Suprapubic skin (tissue), 4 donors: Measurements from ENCODE around the gene RAF1. TPM values are rescaled to one million over a fixed set of nuclear protein-coding genes. Genes with fewer than 3 reads are reported as not detected.
"Not testable (repeated sequence)": the region's sequence is repeated elsewhere in the genome, so short reads cannot be mapped to it uniquely, and the experiment has no call there.

Experiments used
- DNase-seq, 2 donors: peaks; one replicate each; pipeline ENCODE4 v3.0.0-alpha.2; 2019; ENCODE audit warnings: low spot score in 2 of 2
- H3K27ac ChIP-seq: fragments of 200-600 bp; sonication (generic); one replicate; pipeline ENCODE4 v1.5.1; 2019
- H3K27me3 ChIP-seq: fragments of 200-600 bp; sonication (generic); one replicate; pipeline ENCODE4 v1.5.1; 2019
- H3K36me3 ChIP-seq: fragments of 200-600 bp; sonication (generic); one replicate; pipeline ENCODE4 v1.5.1; 2019
- H3K4me1 ChIP-seq: fragments of 200-600 bp; sonication (generic); one replicate; pipeline ENCODE4 v1.5.1; 2019
- H3K4me3 ChIP-seq: fragments of 200-600 bp; sonication (generic); one replicate; pipeline ENCODE4 v1.5.1; 2019; ENCODE audit warnings: mild to moderate bottlenecking
- H3K9me3 ChIP-seq: fragments of 200-600 bp; sonication (generic); one replicate; pipeline ENCODE4 v1.5.1; 2019
- CTCF ChIP-seq, 2 donors: fragments of 200-600 bp in 1 of 2; fragments of 450-650 bp in 1 of 2; sonication (generic) in 1 of 2; IDR thresholded peaks; one replicate each; pipeline ENCODE4 v1.5.1; 2016 to 2019; ENCODE audit warnings: antibody characterized with exemption in 2 of 2, mild to moderate bottlenecking in 1 of 2, moderate library complexity in 1 of 2
- EP300 ChIP-seq: sonication (generic); formaldehyde crosslinking; IDR thresholded peaks from one replicate; pipeline ENCODE4 v1.6.1; 2017; ENCODE audit warnings: antibody characterized with exemption
- POLR2A ChIP-seq, 2 donors: fragments of 450-650 bp; IDR thresholded peaks; one replicate each; pipeline ENCODE4 v1.6.1; 2017; ENCODE audit warnings: antibody characterized with exemption in 2 of 2, mild to moderate bottlenecking in 2 of 2, moderate library complexity in 2 of 2
- POLR2AphosphoS5 ChIP-seq, 3 donors: sonication (generic); formaldehyde crosslinking; IDR thresholded peaks; one replicate each; pipeline ENCODE4 v1.6.1; 2017; ENCODE audit warnings: antibody characterized with exemption in 3 of 3
- WGBS: methylation state at CpG from one replicate; pipeline ENCODE4 v1.1.5; 2018; 5-methylcytosine and 5-hydroxymethylcytosine counted together
- total RNA-seq, 4 donors: library from RNA; depleted of rRNA; stranded (reverse); fragments of >200 nt; gene quantifications; one replicate each; pipeline ENCODE4 v1.1.0, GENCODE V29; 2016

Gene RAF1
- total RNA-seq, 4 donors from 2014 or later: 96.3 to 155 (median 123) TPM

GRCh38 chr3:12644331-12644937 is 19.5 kb downstream of the RAF1 start:
- 51% methylated on average over 6 of the region's 6 CpGs for WGBS
- H3K36me3 ChIP-seq: no peaks in the 10 kb centered on the region
- no peak overlapping the region for H3K4me3 ChIP-seq
- H3K27ac ChIP-seq: no peak overlapping the region
- DNase-seq: no peak
- TF ChIP-seq EP300 (no peak), CTCF (IDR thresholded peaks at IDR 0.05) (no peak), POLR2AphosphoS5 (IDR thresholded peaks at IDR 0.05) (no peak), POLR2A (IDR thresholded peaks at IDR 0.05) (no peak)
- peaks cover 42% of the 10 kb centered on the region for H3K4me1 ChIP-seq
- no peaks in the 10 kb centered on the region for H3K9me3 ChIP-seq
- H3K27me3 ChIP-seq: no peaks in the 10 kb centered on the region

GRCh38 chr3:12643724-12644123 is 20.2 kb downstream of the RAF1 start:
- H3K4me1 ChIP-seq: peaks cover 38% of the 10 kb centered on the region
- H3K4me3 ChIP-seq: no peak overlapping the region
- no peaks in the 10 kb centered on the region for H3K9me3 ChIP-seq
- H3K27me3 ChIP-seq: no peaks in the 10 kb centered on the region
- H3K27ac ChIP-seq: no peak overlapping the region
- no peaks in the 10 kb centered on the region for H3K36me3 ChIP-seq
- 0% methylated on average over 1 of the region's 1 CpG for WGBS
- no peak for DNase-seq
- TF ChIP-seq POLR2AphosphoS5 (IDR thresholded peaks at IDR 0.05): no peak
- no peak for TF ChIP-seq CTCF (IDR thresholded peaks at IDR 0.05)

- H3K4me3 ChIP-seq: no peak overlapping the region
- TF ChIP-seq CTCF (IDR thresholded peaks at IDR 0.05) (no peak), POLR2AphosphoS5 (IDR thresholded peaks at IDR 0.05) (no peak), EP300 (no peak)
- no peak overlapping the region for H3K27ac ChIP-seq
- no peak for DNase-seq
- peaks cover 35% of the 10 kb centered on the region for H3K4me1 ChIP-seq
- no peaks in the 10 kb centered on the region for H3K27me3 ChIP-seq
- H3K36me3 ChIP-seq: no peaks in the 10 kb centered on the region
- H3K9me3 ChIP-seq: no peaks in the 10 kb centered on the region
These were observed 20.9 kb downstream of the RAF1 start for GRCh38 chr3:12643010-12643380.

GRCh38 chr3:12640853-12641252 is 23.1 kb downstream of the RAF1 start:
- peaks cover 26% of the 10 kb centered on the region for H3K4me1 ChIP-seq
- not testable (repeated sequence) for H3K27ac ChIP-seq, H3K4me3 ChIP-seq

GRCh38 chr3:12638105-12638504 is 25.8 kb downstream of the RAF1 start:
- Histone ChIP-seq H3K4me3 (no peak overlapping the region), H3K27ac (no peak overlapping the region), H3K9me3 (no peaks in the 10 kb centered on the region), H3K4me1 (peaks cover 11% of the 10 kb centered on the region), H3K36me3 (no peaks in the 10 kb centered on the region), H3K27me3 (no peaks in the 10 kb centered on the region)
- TF ChIP-seq POLR2A (IDR thresholded peaks at IDR 0.05) (no peak), POLR2AphosphoS5 (IDR thresholded peaks at IDR 0.05) (no peak), CTCF (IDR thresholded peaks at IDR 0.05) (no peak), EP300 (no peak)
- WGBS: 21% methylated on average over 1 of the region's 1 CpG
- no peak for DNase-seq

More at GRCh38 chr3:12640853-12641252, 23.1 kb downstream of the RAF1 start:
- not testable (repeated sequence) for H3K9me3 ChIP-seq, H3K36me3 ChIP-seq, DNase-seq, H3K27me3 ChIP-seq
- WGBS: 93% methylated on average over 5 of the region's 5 CpGs

GRCh38 chr3:12633108-12633507 is 30.8 kb downstream of the RAF1 start:
- no peak for DNase-seq
- H3K4me1 ChIP-seq: peaks cover 25% of the 10 kb centered on the region
- H3K27me3 ChIP-seq: no peaks in the 10 kb centered on the region
- H3K36me3 ChIP-seq: no peaks in the 10 kb centered on the region
- no peak overlapping the region for H3K4me3 ChIP-seq
- H3K9me3 ChIP-seq: no peaks in the 10 kb centered on the region
- TF ChIP-seq CTCF (IDR thresholded peaks at IDR 0.05) (no peak), POLR2A (IDR thresholded peaks at IDR 0.05) (no peak), EP300 (no peak), POLR2AphosphoS5 (IDR thresholded peaks at IDR 0.05) (no peak)
- no peak overlapping the region for H3K27ac ChIP-seq
- 91% methylated on average over 4 of the region's 4 CpGs for WGBS
